ENCODE data around the gene MAST4.

The MAST4 gene

GRCh38 chr5:67028941-67029340 is 432.7 kb downstream of the MAST4 start:
- no peak for DNase-seq

- no peak for DNase-seq
Measured at GRCh38 chr5:67029481-67029880, 433.3 kb downstream of the MAST4 start.

DNA sequence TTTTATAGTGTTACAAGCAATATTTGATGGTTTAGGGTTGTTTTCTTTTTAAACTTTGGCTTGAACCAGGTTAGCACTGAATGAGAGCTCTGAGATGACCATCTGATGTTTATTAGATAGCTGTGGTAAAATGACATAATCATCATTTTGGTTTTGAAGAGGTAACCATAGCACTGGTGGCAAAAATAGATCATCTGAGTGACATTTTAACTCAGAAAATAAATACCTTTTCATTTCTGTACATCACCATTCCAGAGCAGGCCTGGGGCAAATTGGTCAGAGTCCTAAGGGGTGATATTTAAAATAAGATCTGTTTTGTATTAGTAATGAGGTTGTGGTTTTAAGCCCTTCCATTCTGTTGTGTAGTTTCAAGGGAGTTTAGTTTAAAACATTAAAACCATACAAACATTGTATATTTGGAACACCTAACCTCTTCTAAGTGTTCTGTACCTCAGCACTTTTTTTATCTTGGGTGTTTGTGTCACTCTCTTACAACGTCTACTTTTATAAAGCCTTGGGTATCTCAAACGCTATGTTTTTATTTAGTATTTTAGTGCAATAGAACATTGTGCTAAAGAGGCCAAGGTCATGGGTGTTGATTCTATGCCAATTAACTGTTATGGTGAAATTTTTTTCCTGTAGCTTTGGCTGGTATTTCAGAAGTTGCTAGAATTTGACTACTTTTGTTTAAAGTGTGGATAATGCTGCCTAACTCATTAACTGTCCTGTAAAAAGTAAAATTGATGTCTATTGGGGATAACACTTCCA is 434.3 kb downstream of the MAST4 start:
- DNase-seq = no peak

GRCh38 chr5:67031057-67031443 is 434.9 kb downstream of the MAST4 start:
- no peak for DNase-seq

GRCh38 chr5:67031692-67032091 is 435.5 kb downstream of the MAST4 start:
- no peak for DNase-seq

DNA sequence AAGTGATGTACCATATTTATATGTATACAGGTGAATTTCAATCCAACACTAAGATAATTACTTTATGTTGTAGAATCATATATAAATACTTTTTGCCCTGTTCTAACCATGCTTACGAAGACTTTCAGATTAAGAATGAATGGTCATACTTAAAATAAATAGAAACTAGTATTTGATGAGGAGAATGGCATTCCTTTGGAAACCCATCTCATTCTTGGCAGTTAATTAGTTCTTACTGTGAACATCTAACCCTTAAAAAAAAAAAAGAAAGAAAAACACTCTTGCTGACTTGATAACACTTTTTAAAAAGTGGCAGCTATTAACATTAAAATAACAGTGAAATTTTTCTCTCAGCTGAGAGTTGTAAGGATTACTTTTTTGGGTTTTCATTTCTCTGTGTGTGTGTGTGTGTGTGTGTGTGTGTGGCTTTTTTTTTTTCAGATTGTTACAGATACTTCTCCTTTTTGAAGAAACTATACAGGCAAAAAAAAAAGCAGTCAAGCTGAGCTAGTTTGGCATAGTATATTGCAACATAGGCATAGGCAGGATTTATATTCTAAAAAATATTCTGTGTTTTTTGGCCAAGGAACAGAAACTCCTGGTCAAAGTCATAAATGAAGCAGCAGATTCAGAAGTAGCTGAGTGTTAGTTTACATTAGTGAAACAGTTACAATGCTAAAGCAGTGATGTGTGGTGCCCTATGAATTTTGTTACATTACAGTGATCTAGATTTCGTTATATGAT is 436.9 kb downstream of the MAST4 start:
- DNase-seq = peak; percentile 74

- no peak for DNase-seq
Measured at GRCh38 chr5:67033880-67034651, 437.9 kb downstream of the MAST4 start.

- DNase-seq = no peak
Measured at GRCh38 chr5:67035098-67035740, 439.0 kb downstream of the MAST4 start.

DNA sequence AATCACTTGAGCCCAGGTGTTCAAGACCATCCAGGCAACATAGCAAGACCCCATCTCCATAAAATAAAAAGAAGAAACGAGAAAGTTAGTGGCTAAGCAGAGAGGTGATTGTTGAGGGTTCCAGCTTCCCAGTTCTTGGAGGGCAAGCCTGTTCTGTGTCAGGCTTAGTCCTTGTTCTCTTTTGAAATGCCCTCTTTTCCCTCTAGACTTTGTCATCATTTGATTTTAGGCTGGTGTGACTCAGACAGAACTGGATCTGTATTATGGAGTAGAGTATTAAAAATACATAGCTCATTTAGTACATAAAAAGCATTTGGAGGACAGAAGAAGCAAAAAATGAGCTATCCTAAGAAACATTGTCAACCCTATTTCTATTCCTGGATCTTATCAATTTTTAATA is 441.0 kb downstream of the MAST4 start:
- no peak for DNase-seq

- no peak for DNase-seq
Measured at GRCh38 chr5:67038817-67039603, 442.8 kb downstream of the MAST4 start.

DNA sequence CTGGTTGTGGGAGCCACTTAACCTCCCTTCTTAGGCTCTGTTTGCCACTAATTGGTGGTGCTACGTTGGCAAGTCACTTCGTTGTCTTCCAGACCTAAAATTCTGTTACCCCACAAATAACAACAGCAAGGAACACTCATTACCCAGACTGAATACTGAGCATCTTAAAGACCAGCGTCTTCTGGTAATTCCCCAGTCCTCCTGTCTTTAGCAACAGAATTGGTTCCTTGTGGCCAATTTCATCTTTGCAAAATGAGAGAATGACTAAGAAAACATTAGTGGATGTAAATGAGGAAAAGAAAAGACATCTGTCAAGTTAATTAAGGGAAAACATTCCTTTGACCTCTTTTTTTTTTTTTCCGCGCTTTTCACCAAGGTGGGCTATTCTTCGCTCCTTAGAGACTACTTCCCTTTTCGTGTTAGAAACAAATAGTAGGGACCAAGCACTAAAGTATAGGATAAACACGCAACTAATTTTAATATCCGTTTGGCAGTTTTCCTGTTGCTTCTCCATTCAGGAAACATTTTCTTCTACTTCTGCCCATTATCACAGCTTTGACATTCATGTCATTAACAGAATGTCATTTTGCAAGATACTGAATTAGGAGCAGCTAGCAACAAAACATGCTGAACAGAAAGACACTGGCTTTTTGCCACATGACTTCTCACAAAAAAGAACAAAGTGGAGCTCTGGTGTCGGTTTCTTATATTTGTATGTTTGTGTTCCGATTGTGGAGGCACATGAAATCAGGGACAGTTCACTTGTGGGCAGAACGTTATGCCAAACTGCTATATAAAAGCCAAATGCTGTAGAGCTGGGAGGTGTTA is 446.2 kb downstream of the MAST4 start:
- no peak for DNase-seq

DNA sequence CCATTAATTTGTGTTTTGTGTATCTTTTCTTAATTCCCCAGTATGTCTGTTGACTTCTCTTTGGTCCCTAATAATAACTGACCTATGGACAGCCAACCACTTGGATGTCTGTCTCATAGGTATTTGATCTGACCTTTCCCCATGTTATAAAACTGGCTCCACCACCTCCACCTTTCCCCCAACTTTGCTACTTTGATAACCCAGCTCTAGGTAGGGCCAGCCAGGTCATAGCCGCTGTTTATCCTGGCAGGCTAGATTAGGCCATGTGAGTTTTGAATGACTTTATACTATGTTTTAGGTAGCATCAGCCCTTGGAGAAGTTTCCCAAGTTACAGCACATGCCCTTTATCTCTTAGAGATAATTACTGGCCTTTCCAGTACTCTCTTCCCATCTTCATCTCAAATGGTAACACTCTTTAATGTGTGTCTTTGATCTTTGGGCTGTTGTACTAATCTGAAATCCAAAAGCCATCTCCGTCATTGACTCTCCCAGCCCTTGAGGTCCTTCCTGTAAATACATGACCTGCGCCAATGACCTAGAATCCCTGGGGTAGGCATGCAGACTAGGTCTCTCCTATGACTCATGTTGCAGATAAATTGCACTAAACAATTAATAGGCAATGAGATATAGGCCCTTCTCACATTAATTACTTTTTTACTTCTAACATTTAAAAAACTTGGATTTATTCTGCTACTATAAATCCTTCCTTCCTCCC is 447.8 kb downstream of the MAST4 start:
- DNase-seq = no peak

GRCh38 chr5:67045816-67046740 is 449.9 kb downstream of the MAST4 start:
- no peak for DNase-seq

DNA sequence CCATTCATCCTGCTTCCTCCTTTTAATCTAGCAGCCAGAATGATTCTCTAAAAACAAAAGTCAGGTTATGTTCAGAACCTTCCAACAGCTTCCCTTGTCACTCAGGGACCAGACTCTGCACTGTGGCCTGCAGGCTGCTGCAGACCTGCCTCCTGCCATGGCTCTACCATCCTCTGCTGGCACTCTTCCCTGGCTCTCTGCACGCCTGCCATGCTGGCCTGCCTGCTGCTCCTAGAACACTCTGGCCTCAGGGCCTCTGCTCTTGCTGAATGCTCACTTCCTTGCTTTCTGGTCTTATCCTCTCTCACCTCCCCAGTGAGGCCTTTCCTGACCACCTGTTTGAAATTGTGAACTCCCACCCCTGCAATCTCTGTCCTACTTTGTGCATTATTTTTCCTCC is 451.0 kb downstream of the MAST4 start:
- no peak for DNase-seq

GRCh38 chr5:67047616-67048015 is 451.4 kb downstream of the MAST4 start:
- DNase-seq = no peak

GRCh38 chr5:67050125-67050524 is 453.9 kb downstream of the MAST4 start:
- no peak for DNase-seq

DNA sequence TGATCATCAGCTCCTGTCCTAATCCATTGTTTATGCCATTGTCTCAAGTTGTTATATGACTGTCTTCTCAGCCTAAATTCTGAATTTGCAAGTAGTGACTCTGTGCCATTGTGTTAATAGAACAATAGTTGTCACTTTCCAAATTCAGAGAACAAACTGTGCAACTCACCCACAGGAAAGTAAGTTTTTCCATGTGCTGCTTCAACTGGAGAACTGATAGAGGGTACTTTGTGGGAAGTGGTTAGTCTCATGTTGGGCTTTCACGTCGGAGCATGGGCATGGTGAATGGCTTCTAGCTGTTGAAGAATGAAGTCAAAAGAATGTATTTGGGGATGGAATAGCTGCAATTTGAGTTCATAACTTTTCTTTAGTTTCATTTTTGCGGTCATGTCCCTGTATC is 454.4 kb downstream of the MAST4 start:
- DNase-seq = no peak

- no peak for DNase-seq
Measured at GRCh38 chr5:67051164-67051563, 455.0 kb downstream of the MAST4 start.

- no peak for DNase-seq
Measured at GRCh38 chr5:67052034-67052433, 455.8 kb downstream of the MAST4 start.

DNA sequence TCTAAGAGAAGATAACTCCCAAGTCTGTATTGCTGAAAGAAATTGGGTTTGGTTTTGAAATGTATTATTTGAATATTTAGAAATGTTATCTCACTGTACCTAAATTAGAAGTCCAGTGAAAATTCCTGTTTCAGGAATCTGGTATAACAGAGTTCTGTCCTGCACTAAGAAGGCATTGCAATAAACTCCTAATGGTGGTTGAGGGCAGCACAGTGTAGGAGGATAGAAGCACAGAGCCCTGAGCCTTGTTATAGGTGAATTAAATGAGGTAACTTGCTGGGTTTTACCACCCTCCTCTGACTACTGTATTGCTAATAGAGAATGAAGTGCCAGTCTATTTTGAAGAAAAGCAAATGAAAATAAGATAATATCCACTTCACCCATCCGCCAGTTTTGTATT is 457.0 kb downstream of the MAST4 start:
- DNase-seq = no peak
